Neural cell (in vitro differentiated cells): ENCODE data around the gene PAGE5.

Experiments used
- CTCF ChIP-seq: fragments of 450-650 bp; IDR thresholded peaks from 2 replicates; pipeline ENCODE4 v1.5.1; 2014; ENCODE audit warnings: antibody characterized with exemption, mild to moderate bottlenecking, moderate library complexity; ENCODE audit not compliant: poor library complexity, severe bottlenecking
- POLR2AphosphoS5 ChIP-seq: IDR thresholded peaks from 2 replicates; pipeline ENCODE4 v1.6.1; 2012
- RAD21 ChIP-seq: fragments of 450-650 bp; conservative IDR thresholded peaks from 2 replicates; pipeline ENCODE4 v1.6.1; 2014; ENCODE audit warnings: antibody characterized with exemption, mild to moderate bottlenecking, moderate library complexity

- TF ChIP-seq RAD21 (no peak), POLR2AphosphoS5 (no peak), CTCF (no peak)
Observed at GRCh38 chrX:55220119-55220794, at the start of gene PAGE5.
